GM12872 (cell line): ENCODE data around the gene TAF15.

Source experiments
- TF ChIP-seq, protein P1 (sequence below): IDR thresholded peaks from 3 replicates; pipeline ENCODE4 v1.5.1; 2011; ENCODE audit warnings: low read depth, mild to moderate bottlenecking, low read length, moderate library complexity; ENCODE audit not compliant: insufficient read depth

Gene TAF15

DNA sequence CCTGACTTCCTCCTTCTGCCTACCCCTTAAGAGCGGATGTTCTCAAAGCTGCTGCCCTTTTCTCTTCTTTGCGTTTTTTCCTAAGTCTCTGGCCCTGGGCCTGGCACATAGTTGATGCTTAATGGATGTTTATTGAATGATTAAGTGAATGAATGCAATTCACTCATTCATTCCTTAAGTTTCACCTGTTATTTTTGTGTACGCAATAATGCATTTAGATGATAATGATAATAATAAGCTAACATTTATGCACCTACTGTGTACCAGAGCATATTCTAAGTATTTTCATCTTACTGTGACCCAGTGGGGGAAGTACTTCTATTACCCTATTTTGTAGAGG, 66.5 kb downstream of the TAF15 start:
- TF ChIP-seq, protein P1, sequence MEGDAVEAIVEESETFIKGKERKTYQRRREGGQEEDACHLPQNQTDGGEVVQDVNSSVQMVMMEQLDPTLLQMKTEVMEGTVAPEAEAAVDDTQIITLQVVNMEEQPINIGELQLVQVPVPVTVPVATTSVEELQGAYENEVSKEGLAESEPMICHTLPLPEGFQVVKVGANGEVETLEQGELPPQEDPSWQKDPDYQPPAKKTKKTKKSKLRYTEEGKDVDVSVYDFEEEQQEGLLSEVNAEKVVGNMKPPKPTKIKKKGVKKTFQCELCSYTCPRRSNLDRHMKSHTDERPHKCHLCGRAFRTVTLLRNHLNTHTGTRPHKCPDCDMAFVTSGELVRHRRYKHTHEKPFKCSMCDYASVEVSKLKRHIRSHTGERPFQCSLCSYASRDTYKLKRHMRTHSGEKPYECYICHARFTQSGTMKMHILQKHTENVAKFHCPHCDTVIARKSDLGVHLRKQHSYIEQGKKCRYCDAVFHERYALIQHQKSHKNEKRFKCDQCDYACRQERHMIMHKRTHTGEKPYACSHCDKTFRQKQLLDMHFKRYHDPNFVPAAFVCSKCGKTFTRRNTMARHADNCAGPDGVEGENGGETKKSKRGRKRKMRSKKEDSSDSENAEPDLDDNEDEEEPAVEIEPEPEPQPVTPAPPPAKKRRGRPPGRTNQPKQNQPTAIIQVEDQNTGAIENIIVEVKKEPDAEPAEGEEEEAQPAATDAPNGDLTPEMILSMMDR, result no peak

DNA sequence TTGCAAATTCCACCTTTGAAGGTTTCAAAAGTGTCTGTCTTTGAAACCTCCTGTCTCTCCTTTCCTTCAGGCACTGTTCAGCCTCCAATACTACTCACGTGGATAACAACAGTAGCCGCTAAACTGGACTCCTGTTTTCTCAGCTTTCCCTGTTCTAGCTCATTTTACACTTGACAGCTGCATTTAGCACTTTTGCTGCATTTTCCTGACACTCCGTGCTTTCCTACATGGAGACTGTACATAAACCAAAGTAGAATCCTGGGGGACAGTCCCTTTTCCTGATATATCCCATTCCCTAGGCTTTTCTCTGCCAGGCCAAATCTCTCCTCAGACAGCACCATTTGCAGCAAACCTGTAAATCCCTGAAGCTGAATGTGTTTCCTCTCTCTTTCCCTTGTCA, 67.2 kb downstream of the TAF15 start:
- TF ChIP-seq, protein P1, result no peak

DNA sequence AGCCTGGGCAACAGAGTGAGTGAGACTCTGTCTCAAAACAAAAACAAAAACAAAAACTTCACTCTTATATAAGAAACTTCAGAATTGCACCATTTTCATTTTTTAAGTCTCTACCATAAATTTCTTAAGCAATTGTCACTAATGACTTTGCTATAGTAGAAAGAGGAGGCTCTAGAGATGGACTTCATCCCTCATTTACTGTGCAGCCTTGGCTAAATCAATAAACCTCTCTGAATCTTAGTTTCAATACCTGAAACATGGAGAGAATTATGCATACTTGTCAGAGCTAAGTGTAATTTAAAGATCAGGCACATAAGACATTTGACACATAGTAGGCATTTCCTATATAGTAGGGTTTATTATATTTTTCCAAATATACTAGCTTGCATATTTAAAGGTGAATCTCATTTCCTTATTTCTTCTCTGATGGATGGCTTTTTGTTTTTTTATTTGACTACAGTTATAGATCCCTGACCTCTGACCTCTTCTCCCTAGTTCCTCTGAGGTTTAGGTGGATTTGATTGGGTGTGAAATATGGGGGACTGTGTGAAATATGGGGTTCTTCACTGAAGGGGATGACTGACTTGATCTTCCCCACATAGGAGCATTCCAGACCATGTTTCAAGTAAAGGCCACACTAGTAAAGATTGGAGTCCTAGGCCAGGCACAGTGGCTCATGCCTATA, 68.2 kb downstream of the TAF15 start:
- TF ChIP-seq, protein P1, result no peak

DNA sequence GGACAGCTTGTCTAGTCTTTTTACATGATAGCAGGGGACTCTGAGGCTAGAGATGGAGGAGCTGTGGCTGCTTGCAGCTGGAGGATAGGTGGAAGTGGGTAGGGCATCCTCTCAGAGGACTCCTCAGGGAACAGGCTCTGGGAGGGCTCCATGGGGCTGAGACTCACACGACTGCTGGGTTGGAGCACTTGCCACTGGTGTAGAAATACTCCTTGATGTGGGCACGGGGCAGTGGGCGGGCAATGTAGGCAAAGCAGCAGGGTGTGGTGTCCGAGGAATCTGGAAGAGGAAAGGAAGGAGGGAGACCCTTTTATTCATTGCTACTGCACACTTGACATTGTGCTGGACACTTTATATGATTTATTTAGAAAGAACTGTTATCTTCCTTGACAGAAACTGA, 69.1 kb downstream of the TAF15 start:
- TF ChIP-seq, protein P1, result no peak

DNA sequence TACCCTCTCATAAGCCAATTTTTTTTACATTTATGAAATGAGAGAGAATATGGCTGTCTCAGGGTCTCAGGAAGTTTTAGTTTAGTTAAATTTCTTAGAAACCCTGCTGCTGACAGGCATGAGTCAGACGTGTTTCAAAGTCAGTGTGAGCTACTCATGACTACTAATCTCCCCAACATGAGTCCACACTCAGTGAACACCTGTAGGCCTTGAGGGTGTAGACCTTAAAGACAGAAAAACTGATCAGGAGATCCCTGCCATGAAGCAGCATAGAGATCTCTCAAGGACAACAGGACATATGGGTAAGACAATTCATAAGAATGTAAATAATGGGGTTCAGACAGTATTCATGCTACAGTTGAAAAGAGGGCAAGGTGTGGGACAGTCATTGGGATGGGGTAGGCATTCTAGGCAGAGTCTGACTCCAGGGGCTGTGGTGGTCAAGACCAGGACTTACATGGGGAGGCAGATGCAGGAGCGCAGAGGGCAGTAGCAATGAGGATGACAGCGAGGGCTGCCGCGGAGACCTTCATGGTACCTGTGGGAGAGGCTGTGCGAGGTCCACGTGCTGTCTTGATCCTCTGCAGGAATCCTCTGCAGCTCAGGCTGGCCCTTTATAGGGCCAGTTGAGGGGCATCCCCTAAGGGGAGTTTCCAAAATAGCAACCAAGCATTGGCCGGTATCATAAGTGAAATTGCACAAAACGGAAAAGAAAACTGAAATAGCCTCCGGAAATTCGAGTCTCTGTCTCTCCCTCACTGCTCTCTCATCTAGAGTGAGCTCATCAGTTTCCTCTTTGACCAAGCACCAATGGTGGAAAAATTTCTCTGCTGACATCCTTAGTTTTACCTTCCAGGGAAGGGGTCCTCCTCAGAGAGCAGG, 70.7 kb downstream of the TAF15 start, which contains the start of gene CCL5:
TSS of gene CCL5 (minus strand) at position 588 of the 882 bp plus-strand sequence.
- TF ChIP-seq, protein P1, result no peak

DNA sequence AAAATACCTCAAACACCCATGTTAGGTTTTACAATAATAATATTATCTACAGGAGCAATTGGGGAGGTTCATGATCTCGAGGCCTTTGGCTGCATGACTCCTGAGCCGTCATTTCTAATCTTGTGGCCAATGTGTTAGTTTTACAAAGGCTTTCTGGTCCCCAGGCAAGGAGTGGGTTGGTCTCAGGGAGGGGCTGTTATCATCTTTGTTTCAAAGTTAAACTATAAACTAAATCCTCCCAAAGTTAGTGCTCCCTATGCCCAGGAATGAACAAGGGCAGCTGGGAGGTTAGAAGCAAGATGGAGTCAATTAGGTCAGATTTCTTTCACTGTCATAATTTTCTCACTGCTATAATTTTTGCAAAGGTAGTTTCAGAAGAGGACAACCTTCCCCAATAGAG, 80.0 kb downstream of the TAF15 start:
- TF ChIP-seq, protein P1, result no peak
